HFFc6 (cell line): ENCODE measurements around the gene DHRSX. TPM values are rescaled to one million over a fixed set of nuclear protein-coding genes. Genes with fewer than 3 reads are reported as not detected.

ENCODE experiments used
- DNase-seq: peaks from one replicate; pipeline ENCODE4 v3.0.0-alpha.2; 2018
- H3K27ac Mint-ChIP-seq: 2 replicates; pipeline ENCODE4 v1.8.0; 2020; ENCODE audit warnings: mild to moderate bottlenecking, mixed read lengths
- H3K27me3 Mint-ChIP-seq: 2 replicates; pipeline ENCODE4 v1.8.0; 2021; ENCODE audit warnings: mild to moderate bottlenecking, moderate library complexity, mixed read lengths; ENCODE audit not compliant: insufficient read depth
- H3K36me3 Mint-ChIP-seq: 2 replicates; pipeline ENCODE4 v1.8.0; 2021; ENCODE audit warnings: low read depth, mixed read lengths
- H3K4me1 Mint-ChIP-seq: 2 replicates; pipeline ENCODE4 v1.8.0; 2020; ENCODE audit warnings: low read depth, mixed read lengths
- H3K4me3 Mint-ChIP-seq: 2 replicates; pipeline ENCODE4 v1.8.0; 2020; ENCODE audit warnings: mild to moderate bottlenecking, moderate library complexity, mixed read lengths
- H3K9me3 Mint-ChIP-seq: 2 replicates; pipeline ENCODE4 v1.8.0; 2020; ENCODE audit warnings: mild to moderate bottlenecking, mixed read lengths
- total RNA-seq, 6 experiments: library from RNA; stranded (reverse); fragmentation: NEBNext Ultra II Directional; extraction: Animal tissue kit (Norgen Biotek cat#: 25700); gene quantifications; 2 replicates in 1 of 6; 3 replicates in 5 of 6; pipeline ENCODE4 v1.2.3, GENCODE V29; 2021
- TF ChIP-seq, protein P1 (sequence below): fragments of 200-600 bp; sonication (generic); IDR thresholded peaks from 2 replicates; pipeline ENCODE4 v1.5.0; 2021; ENCODE audit warnings: antibody characterized with exemption, mild to moderate bottlenecking

The DHRSX gene
- total RNA-seq, 6 experiments from 2014 or later: 19.6 to 27.1 (median 22.9) TPM

DNA sequence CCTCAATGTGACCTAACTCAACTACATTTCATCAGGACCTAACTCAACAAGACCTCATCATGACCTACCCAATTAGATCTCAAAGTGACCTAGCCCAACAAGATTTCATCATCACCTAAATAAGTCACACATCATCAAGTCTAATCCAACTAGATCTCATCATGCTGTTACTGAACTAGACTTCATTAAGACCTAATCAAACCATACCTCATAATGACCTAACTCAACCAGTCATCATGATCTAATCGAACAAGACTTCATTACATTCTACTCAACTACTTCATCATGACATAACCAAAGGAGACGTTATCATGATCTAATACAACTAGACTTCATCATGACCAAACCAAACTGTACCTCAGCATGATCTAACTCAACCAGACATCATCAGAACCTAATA, 82.8 kb downstream of the DHRSX start:
- H3K27me3 Mint-ChIP-seq: no peaks in the 10 kb centered on the region
- TF ChIP-seq, protein P1, sequence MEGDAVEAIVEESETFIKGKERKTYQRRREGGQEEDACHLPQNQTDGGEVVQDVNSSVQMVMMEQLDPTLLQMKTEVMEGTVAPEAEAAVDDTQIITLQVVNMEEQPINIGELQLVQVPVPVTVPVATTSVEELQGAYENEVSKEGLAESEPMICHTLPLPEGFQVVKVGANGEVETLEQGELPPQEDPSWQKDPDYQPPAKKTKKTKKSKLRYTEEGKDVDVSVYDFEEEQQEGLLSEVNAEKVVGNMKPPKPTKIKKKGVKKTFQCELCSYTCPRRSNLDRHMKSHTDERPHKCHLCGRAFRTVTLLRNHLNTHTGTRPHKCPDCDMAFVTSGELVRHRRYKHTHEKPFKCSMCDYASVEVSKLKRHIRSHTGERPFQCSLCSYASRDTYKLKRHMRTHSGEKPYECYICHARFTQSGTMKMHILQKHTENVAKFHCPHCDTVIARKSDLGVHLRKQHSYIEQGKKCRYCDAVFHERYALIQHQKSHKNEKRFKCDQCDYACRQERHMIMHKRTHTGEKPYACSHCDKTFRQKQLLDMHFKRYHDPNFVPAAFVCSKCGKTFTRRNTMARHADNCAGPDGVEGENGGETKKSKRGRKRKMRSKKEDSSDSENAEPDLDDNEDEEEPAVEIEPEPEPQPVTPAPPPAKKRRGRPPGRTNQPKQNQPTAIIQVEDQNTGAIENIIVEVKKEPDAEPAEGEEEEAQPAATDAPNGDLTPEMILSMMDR: no peak
- H3K9me3 Mint-ChIP-seq: no peaks in the 10 kb centered on the region
- no peaks in the 10 kb centered on the region; the same call in 1 of the 2 replicates for H3K4me1 Mint-ChIP-seq
- no peak overlapping the region for H3K27ac Mint-ChIP-seq
- DNase-seq: no peak
- H3K36me3 Mint-ChIP-seq: peaks cover 17% of the 10 kb centered on the region
- H3K4me3 Mint-ChIP-seq: no peak overlapping the region

DNA sequence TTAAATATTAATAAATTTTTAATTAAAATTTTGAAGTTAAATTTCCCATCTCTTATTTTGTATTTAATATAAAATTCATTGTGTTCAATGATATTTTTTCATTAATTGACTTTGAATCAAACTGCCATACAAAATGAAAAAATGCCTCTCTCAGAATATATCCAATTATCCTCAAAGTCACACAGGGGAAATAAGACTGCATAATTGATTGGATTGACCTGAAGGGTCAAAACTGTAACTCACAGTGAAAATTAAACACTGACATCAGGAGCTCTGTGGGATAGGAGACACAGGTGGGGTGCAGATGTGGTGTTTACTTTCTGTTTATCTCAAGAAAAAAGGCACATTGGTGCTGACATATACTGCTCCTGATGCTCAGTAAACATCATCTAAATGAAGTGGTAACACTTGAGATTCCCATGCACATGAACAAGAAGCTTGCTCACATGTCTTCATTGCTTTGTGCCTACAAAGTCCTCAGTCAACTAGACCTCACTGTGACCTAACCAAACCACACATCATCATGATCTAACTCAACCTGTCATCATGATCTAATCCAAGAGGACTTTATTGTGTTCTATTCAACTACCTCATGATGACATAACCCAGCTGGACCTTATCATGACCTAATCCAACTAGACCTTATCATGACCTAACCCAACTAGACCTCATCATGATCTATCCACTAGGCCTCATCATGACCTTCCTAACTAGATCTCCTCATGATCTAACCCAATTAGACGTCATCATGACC, 83.7 kb downstream of the DHRSX start:
- Mint-ChIP-seq H3K9me3 (no peaks in the 10 kb centered on the region), H3K4me3 (no peak overlapping the region), H3K27me3 (no peaks in the 10 kb centered on the region), H3K27ac (no peak overlapping the region), H3K4me1 (no peaks in the 10 kb centered on the region; the same call in 1 of the 2 replicates), H3K36me3 (peaks cover 14% of the 10 kb centered on the region)
- no peak for DNase-seq
- TF ChIP-seq, protein P1: no peak

- no peak overlapping the region for H3K4me3 Mint-ChIP-seq
- H3K36me3 Mint-ChIP-seq: no peaks in the 10 kb centered on the region
- no peaks in the 10 kb centered on the region; the same call in 1 of the 2 replicates for H3K27me3 Mint-ChIP-seq
- DNase-seq: no peak
- H3K4me1 Mint-ChIP-seq: no peaks in the 10 kb centered on the region
- H3K9me3 Mint-ChIP-seq: no peaks in the 10 kb centered on the region
- TF ChIP-seq, protein P1: no peak
- no peak overlapping the region for H3K27ac Mint-ChIP-seq
These were observed 86.4 kb downstream of the DHRSX start for GRCh38 chrX:2414384-2414783.

DNA sequence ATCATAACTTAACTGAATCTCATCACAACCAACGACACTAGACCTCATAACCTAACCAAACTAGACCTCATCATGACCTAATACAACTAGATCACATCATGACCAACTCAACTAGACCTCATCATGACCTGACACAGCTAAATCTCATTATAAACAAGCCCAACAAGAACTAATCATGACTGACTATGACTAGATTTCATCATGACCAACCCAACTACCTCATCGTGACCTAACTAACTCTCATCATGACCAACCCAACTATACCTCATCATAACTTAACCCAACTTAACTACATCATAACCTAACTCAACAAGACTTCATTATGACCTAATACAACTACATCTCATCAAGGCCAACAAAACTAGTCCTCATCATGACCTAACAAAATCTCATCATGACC, 86.8 kb downstream of the DHRSX start:
- Mint-ChIP-seq H3K27me3 (no peaks in the 10 kb centered on the region; the same call in 1 of the 2 replicates), H3K9me3 (no peaks in the 10 kb centered on the region), H3K27ac (no peak overlapping the region), H3K4me1 (no peaks in the 10 kb centered on the region), H3K36me3 (no peaks in the 10 kb centered on the region), H3K4me3 (no peak overlapping the region)
- no peak for DNase-seq
- TF ChIP-seq, protein P1: no peak

GRCh38 chrX:2412131-2412530, 88.6 kb downstream of the DHRSX start:
- H3K27ac Mint-ChIP-seq: no peak overlapping the region

More at GRCh38 chrX:2412131-2412530, 88.6 kb downstream of the DHRSX start:
- TF ChIP-seq, protein P1: no peak
- Mint-ChIP-seq H3K4me1 (no peaks in the 10 kb centered on the region), H3K36me3 (peaks cover 10% of the 10 kb centered on the region), H3K9me3 (no peaks in the 10 kb centered on the region), H3K4me3 (no peak overlapping the region), H3K27me3 (no peaks in the 10 kb centered on the region; the same call in 1 of the 2 replicates)
- DNase-seq: no peak
